HG03280 (cell line): ENCODE results near the gene LIPA.
"Not testable (repeated sequence)": the region's sequence is repeated elsewhere in the genome, so short reads cannot be mapped to it uniquely, and the experiment has no call there.

Experiments
- ATAC-seq: cut with Tn5 transposase; IDR thresholded peaks from one replicate; pipeline ENCODE4 v1.9.1; 2021; ENCODE audit warnings: mild to moderate bottlenecking, moderate library complexity; ENCODE audit not compliant: unreplicated experiment

LIPA gene

GRCh38 chr10:89213191-89213808 is 38.3 kb downstream of the LIPA start:
- no peak for ATAC-seq

DNA sequence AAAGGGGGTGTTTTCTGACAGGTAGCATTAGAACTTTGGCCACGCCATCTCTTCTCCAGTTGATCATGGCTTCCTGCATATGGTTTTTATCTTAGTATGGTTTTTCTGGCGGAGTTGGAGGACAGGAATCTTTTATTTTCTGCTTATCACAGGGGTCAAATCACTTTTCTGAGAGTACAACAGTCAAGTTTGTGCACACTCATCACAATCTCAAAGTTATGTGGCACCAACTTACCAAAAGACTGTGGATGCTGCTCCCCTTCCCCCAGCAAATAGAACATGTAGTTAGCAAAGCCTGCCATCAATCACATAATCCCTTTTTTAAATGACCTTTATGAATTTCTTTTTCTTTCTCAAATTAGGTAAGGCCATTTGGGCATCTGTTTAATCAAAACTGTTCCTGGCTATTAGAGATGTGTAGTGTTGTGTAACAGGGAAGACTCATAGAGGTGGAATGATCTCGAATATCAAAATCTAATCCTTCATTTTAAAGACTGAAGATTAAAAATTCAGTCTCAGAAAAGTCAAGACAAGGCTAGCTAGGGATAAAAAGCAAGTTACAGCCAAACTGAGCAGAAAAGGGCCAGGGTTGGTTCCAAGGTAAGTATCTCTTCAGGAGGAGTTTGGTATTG is 40.7 kb downstream of the LIPA start:
- no peak for ATAC-seq

GRCh38 chr10:89209718-89210117 is 41.9 kb downstream of the LIPA start:
- no peak for ATAC-seq

GRCh38 chr10:89207801-89208551 is 43.6 kb downstream of the LIPA start:
- no peak for ATAC-seq

DNA sequence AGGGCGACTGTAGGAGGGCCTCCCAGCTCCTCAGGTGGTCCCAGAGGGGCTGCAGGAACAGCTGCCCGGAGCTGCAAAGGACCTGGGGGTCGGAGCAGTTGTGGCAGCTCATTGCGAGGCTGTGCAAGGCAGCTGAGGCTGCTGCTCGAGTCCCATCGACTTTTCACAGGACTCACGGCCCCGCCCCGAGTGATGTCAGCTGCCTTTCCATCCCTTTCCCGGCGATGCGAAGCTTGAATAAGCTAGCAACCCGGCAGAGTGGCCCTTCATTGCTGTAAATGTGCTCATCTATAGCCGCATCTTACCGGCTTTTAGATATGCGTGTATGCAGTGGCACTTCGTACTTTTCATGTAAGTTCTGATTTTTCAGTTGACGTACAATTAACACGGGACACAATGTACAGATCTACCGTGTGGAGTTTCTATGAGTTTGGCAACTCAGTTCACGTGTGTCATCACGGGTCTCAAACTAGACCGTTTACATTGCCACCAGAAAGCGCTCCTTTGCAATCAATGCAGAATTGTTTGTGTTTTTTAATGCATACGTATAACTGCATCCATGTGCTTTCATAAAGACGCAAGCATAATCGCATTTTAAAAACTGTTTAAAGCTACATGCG is 44.3 kb downstream of the LIPA start, which contains the start of gene CH25H:
Gene CH25H, minus strand, starts transcription at position 137 of the 620 bp plus-strand sequence. Its CDS starts 25 bp downstream, at position 112.
- no peak for ATAC-seq

DNA sequence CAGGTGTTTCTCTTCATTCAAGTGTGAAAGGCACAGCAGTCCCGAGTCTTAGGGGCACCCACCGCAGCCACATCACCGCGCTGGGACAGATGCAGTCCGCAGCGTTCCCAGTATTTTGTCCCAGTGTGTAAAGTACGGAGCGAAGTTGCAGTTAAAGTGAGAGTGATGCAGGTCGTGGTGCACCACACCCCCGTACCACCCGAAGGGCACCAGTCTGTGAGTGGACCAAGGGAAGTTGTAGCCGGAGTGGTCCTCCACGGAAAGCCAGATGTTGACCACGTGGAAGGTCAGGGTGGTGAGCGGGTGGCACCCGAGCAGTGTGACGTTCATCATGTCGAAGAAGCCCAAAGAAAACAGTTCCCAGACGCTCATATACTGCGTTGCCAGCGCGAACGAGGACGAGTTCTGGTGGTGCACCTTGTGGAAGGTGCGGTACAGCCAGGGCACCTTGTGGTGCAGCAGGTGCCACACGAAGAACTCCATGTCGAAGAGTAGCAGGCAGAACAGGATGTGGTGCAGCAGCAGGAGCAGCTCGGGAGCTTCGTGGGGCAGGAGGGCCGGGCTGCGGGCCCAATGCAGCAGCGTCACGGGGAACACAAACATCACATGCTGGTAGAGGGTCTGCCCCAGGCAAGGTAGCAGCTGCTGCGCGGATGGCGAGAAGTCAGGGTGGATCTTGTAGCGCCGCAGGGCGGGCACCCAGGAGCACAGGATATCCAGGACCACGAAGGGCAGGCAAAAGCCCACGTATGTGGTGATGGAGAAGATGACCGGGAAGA is 45.0 kb downstream of the LIPA start:
- ATAC-seq, result no peak

GRCh38 chr10:89204621-89205185 is 46.9 kb downstream of the LIPA start:
- no peak for ATAC-seq

DNA sequence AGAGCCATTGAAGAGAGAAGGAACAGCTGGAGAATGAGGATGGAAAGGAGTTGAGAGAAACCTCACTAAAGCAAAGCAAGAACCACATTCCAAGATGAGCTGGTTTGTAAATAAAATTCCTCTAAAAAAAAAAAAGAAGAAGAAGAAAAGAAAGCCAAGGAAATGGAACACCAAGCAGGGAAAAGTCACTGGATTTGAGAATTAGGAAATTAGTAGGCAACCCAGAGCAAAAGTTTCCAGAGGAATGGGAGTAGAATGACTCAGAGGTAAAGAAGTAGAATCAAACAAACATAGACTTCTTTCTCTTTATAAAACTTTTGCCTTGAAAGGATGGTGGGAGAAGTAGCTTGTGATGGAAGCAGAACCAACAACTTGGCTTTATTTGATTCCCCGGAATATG is 48.3 kb downstream of the LIPA start:
- ATAC-seq, result no peak

- no peak for ATAC-seq
These were observed 49.5 kb downstream of the LIPA start for GRCh38 chr10:89202033-89202425.

DNA sequence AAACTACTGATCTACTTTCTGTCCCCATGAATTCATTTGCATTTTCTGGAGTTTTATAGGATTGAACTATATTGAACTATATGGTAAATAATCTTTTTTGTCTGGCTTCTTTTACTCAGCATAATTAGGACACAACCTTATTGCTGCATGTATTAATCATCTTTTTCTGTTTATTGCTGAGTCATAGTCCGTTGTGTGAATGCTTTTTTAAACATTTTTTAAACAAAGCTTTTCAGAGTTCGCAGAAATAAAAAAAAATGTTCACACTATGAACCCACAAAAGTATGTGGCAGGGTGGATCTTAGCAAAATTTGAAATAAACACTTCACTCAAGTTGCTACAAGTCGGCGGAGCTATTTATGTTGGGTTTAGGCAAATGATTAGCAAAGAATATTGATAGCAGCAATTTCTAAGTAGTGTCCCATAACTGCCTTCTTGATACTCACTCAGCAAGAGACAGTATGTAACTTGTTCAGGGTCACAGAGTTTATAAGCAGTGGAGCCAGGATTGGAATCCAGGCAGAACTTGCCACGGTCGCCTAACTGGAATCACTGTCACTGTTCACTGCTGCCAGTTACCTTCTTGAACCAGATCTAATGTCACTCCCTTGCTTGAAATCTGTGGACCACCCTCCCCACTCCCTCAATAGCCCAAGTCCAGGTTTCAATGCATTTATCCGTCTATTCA is 50.1 kb downstream of the LIPA start:
- ATAC-seq, result no peak

DNA sequence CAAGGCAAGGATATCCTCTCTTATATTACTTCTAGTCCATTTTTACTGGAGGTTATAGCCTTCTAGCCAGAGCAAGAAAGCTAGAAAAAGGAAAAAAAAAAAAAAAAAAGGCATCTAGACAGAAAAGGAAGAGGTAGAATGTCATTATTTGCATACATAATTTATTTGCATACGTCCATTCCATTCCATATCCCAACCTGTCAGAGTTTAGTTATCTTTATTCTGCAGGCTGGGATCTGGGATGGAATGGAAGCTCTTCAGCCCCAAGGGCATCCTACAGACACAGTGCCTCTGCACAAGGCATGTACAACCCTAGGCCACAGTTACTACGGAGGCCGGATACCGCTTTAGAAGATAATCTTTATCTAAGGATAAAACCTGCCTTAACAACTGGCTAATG is 54.1 kb downstream of the LIPA start:
- no peak for ATAC-seq

- not testable (repeated sequence) for ATAC-seq
These were observed 60.3 kb downstream of the LIPA start for GRCh38 chr10:89191301-89191700.

DNA sequence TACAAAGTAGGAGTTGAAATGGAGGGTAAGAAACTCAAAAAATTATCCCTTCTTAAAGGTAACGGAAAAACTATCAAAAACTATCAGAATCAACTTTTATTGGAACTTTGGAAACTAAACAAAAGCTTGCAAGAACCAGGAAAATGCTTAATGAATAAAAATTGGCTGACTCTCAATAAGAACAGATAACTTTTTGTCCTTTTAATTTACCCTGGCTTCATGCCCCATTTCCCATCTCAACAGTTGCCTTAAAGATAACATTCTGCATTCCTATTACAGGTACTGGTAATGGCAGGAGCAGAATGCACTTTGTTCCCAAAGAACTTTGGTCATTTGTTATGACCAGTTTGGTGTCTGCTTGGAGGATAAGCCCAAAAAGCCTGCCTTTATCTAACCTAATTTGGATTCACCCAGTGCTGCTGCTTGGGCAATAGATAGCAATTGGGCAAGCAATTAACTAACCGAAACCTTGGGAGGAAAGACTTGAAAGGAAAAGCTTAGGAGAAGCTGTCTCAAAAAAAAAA is 62.3 kb downstream of the LIPA start:
- no peak for ATAC-seq

GRCh38 chr10:89185658-89186057 is 65.9 kb downstream of the LIPA start:
- ATAC-seq, result no peak

- ATAC-seq, result no peak
These were observed 66.9 kb downstream of the LIPA start for GRCh38 chr10:89184638-89185037.

DNA sequence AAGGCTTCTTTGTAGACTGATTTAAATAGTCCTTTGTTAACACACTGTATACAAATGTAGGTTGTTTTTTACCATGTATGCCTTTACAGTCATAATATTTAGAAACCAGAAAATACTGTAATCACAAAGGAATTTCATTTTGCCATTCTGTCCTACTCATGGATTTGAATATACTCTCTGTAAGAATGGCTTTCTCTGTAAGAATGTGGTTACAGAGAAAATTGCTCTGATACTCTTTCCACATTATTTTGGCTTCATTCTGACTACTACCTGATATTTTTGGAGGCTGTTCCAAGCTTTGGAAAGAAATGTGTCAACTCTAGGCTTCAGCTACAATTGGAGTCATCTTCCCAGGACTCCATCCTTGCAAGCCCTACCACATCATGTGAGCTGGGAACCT is 68.0 kb downstream of the LIPA start:
- no peak for ATAC-seq

DNA sequence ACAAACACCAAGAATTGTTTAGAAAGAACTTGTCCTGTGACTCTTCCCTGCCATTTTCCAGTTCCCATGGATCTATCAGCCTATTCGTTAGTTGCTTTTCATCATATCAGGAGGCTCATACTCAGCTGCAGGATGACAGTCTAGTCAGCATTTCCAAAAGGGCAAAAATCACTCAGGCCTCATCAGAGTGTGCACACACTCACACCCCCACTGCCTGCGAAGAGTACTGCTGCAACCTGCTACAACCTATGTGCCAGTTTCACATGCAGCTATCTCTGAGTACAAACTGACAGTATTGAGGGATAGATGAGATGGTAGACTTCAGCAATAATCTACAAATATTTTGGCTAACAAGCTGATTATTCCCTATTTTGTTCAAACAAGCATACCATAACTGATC is 68.7 kb downstream of the LIPA start:
- ATAC-seq, result no peak

DNA sequence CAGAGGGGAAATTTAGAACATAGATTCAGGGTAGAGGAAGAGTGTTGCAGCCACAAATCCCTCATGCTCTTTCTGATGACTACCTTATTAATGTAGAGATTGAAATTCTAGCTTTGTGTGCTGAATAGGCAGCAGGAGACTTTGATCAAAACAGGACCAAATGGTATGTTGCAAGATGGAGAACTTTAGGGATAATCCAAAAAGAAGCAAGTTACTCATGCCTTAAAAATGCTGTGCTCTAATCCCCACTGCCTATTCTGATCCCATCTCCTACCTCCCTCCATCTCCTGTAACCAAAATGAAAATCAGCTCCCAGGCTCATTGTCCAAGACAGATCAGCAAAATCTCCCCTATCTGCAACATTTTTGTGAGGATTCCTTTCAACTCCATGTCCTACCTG is 75.8 kb downstream of the LIPA start:
- no peak for ATAC-seq

- no peak for ATAC-seq
These were observed 78.5 kb downstream of the LIPA start for GRCh38 chr10:89173075-89173474.

DNA sequence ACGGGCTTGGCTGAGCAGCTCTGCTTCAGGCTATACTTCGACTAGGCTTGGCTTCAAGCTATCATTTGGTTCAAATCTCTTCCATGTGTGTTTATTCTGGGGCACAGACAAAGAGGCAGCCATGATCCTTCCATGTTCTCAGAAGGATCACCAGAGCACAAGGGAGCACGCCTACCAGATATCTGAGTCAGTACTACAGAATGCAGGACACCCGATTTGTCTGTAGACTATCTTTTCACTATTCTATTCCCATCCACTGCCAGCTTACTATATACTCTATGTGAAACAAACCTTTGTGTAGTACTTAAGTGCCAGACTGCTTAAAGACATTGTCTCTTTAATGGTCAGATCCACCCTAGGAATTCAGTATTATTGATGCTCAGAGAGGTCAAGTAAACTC is 79.6 kb downstream of the LIPA start:
- ATAC-seq, result no peak
